ENCODE data around the gene ZNF493.

GRCh38 chr19:21430675-21431074 lies 33.7 kb downstream of the ZNF493 start:
- TF ChIP-seq CTCF (IDR thresholded peaks at IDR 0.05) (no peak), POLR2A (IDR thresholded peaks at IDR 0.05) (no peak)
